PC-3 (cell line): ENCODE results near the gene S100A5. TPM values are rescaled to one million over a fixed set of nuclear protein-coding genes. Genes with fewer than 3 reads are reported as not detected.

Source experiments
- ATAC-seq: fragments of 200-7000 bp; cut with Tn5 transposase; 2 replicates; pipeline ENCODE4 v1.9.1; 2020; ENCODE audit warnings: mild to moderate bottlenecking, moderate library complexity
- BruUV-seq: library from RNA; stranded (reverse); fragments of 400-500 nt; replicated peaks from 2 replicates; lab custom pipeline; 2021; lab: Mats Ljungman, UMichigan
- CTCF ChIA-PET: fragments of 300-600 bp; sonication (Branson Sonifier 250); formaldehyde crosslinking; loops from one replicate; lab custom pipeline; 2022; ENCODE audit warnings: antibody characterized with exemption; lab: Charles Lee
- POLR2A ChIA-PET: fragments of 300-600 bp; sonication (Branson Sonifier 250); formaldehyde crosslinking; loops from one replicate; lab custom pipeline; 2022; ENCODE audit warnings: antibody characterized with exemption; ENCODE audit not compliant: unreplicated experiment; lab: Charles Lee
- DNase-seq: peaks from one replicate; pipeline ENCODE4 v3.0.0-alpha.2; 2015
- H2AFZ ChIP-seq: fragments of 300-600 bp; sonication (generic); 2 replicates; pipeline ENCODE4 v1.6.0; 2016; ENCODE audit warnings: antibody characterized with exemption, low read length
- H3F3A ChIP-seq: fragments of 300-600 bp; sonication (generic); one replicate; pipeline ENCODE4 v1.6.0; 2017; ENCODE audit warnings: antibody characterized with exemption, low read length, control low read depth, mild to moderate bottlenecking; ENCODE audit not compliant: unreplicated experiment
- H3K27ac ChIP-seq: fragments of 300-600 bp; sonication (generic); 2 replicates; pipeline ENCODE4 v1.5.1; 2016; ENCODE audit warnings: mild to moderate bottlenecking, low read length
- H3K27me3 ChIP-seq: fragments of 300-600 bp; sonication (generic); 2 replicates; pipeline ENCODE4 v1.6.1; 2016; ENCODE audit warnings: low read length, mixed read lengths
- H3K36me3 ChIP-seq: fragments of 300-600 bp; sonication (generic); 2 replicates; pipeline ENCODE4 v1.6.1; 2016; ENCODE audit warnings: low read depth, mixed run types, low read length, mixed read lengths
- H3K4me1 ChIP-seq: fragments of 300-600 bp; sonication (generic); 2 replicates; pipeline ENCODE4 v1.5.1; 2016; ENCODE audit warnings: low read length; ENCODE audit not compliant: insufficient read depth
- H3K4me2 ChIP-seq: fragments of 300-600 bp; sonication (generic); 2 replicates; pipeline ENCODE4 v1.6.0; 2016; ENCODE audit warnings: low read length
- H3K4me3 ChIP-seq: fragments of 300-600 bp; sonication (generic); 2 replicates; pipeline ENCODE4 v1.5.1; 2016; ENCODE audit warnings: mild to moderate bottlenecking, low read length, mixed read lengths
- H3K79me2 ChIP-seq: fragments of 300-600 bp; sonication (generic); 2 replicates; pipeline ENCODE4 v1.6.1; 2017; ENCODE audit warnings: low read length, mixed read lengths
- H3K9ac ChIP-seq: fragments of 300-600 bp; sonication (generic); 2 replicates; pipeline ENCODE4 v1.6.0; 2016; ENCODE audit warnings: mild to moderate bottlenecking, low read length
- H3K9me2 ChIP-seq: fragments of 300-600 bp; sonication (generic); replicated peaks from 2 replicates; pipeline ENCODE4 v1.6.1; 2016; ENCODE audit warnings: mixed run types, low read length, mixed read lengths
- H3K9me3 ChIP-seq: fragments of 300-600 bp; sonication (generic); 2 replicates; pipeline ENCODE4 v1.6.1; 2016; ENCODE audit warnings: low read length, mixed read lengths
- H4K20me1 ChIP-seq: fragments of 300-600 bp; sonication (generic); 2 replicates; pipeline ENCODE4 v1.6.1; 2016; ENCODE audit warnings: low read length, mixed read lengths
- EZH2 ChIP-seq: fragments of 300-600 bp; sonication (generic); IDR thresholded peaks from one replicate; pipeline ENCODE4 v1.6.1; 2017; ENCODE audit warnings: antibody characterized with exemption, mild to moderate bottlenecking, low read length; ENCODE audit not compliant: unreplicated experiment
- EZH2phosphoT487 ChIP-seq: fragments of 300-600 bp; sonication (generic); IDR thresholded peaks from 2 replicates; pipeline ENCODE4 v1.6.1; 2018; ENCODE audit warnings: mild to moderate bottlenecking, antibody characterized with exemption, low read length, borderline replicate concordance
- intact Hi-C: fragments of 100-400 bp; cut with micrococcal nuclease; formaldehyde crosslinking; loops from 2 replicates; pipeline ENCODE4 v1.9.0; 2023
- total RNA-seq: library from RNA; depleted of rRNA; stranded (reverse); fragments of >200 nt; gene quantifications from 2 replicates; pipeline ENCODE4 v1.2.3, GENCODE V29; 2014
- TF ChIP-seq, protein P1 (sequence below): fragments of 300-600 bp; sonication (generic); conservative IDR thresholded peaks from 2 replicates; pipeline ENCODE4 v1.5.1; 2017; ENCODE audit warnings: antibody characterized with exemption, low read depth, mild to moderate bottlenecking, low read length

S100A5 gene
- total RNA-seq, 1 experiment from 2014 or later = 6.3 TPM

DNA sequence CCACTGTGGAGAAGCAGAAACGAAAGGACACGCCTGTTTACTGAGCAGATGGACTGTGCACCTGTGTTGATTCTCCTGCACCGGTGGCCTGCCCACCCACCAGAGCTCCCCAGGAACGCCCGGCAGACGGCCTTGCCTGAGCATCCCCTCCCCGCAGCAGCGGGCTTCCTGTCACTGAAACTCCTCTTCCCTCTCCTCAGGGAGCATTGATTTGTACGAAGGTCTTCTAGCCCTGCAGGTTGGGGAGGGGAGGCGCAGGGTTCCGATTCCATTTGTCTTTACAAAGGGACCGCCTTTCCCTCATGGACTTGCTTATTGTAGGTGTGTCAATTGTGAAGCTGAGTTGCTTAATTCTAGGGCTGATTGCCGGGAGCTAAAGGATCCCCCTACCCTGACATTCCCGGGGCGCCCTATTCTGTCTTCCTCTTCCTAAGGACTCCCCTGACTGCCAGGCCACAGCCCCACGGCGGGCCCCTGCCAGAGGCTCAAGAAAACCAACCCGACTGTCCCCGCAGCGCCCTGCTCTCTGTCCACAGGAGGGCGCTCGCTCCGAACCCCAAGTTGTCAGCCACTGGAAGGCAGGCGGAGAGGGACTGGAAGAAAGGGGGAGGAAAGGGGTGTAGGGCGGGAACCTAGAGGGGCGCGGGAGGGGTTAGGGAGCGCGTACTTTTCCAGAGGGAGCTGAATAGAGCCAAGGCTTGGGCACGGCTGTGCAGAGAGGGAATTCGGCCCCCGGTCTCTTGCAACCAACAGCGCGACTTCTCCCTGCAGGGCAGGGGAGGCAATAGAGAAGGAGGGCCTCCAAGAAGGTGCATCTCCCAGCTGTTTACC is 7.8 kb downstream of the S100A5 start:
- Histone ChIP-seq H2AFZ (no peak overlapping the region), H3K4me2 (peak overlapping the region; percentile 84), H3K9me3 (no peaks in the 10 kb centered on the region), H3F3A (peaks cover 5% of the 10 kb centered on the region), H3K27me3 (no peaks in the 10 kb centered on the region), H3K36me3 (peaks cover 12% of the 10 kb centered on the region), H3K4me3 (peak overlapping the region; percentile 28; the same call in 1 of the 2 replicates), H3K9ac (peak overlapping the region; percentile 95), H4K20me1 (0 out of 2 replicates have a peak, but pooled peaks cover 3% of the 10 kb centered on the region), H3K79me2 (peaks cover 23% of the 10 kb centered on the region), H3K4me1 (peaks cover 46% of the 10 kb centered on the region), H3K27ac (peak overlapping the region; percentile 94), H3K9me2 (no peaks in the 10 kb centered on the region)
- intact Hi-C loops = loop anchor here (1.0 to 2.0 kb wide), 4 partner anchors 12 to 76 kb away; partner anchors contain the start of gene S100A4
- no peak for TF ChIP-seq EZH2
- TF ChIP-seq, protein P1, sequence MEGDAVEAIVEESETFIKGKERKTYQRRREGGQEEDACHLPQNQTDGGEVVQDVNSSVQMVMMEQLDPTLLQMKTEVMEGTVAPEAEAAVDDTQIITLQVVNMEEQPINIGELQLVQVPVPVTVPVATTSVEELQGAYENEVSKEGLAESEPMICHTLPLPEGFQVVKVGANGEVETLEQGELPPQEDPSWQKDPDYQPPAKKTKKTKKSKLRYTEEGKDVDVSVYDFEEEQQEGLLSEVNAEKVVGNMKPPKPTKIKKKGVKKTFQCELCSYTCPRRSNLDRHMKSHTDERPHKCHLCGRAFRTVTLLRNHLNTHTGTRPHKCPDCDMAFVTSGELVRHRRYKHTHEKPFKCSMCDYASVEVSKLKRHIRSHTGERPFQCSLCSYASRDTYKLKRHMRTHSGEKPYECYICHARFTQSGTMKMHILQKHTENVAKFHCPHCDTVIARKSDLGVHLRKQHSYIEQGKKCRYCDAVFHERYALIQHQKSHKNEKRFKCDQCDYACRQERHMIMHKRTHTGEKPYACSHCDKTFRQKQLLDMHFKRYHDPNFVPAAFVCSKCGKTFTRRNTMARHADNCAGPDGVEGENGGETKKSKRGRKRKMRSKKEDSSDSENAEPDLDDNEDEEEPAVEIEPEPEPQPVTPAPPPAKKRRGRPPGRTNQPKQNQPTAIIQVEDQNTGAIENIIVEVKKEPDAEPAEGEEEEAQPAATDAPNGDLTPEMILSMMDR = peak; percentile 96
- BruUV-seq = no TSS peak
- DNase-seq (peak; percentile 87), ATAC-seq (peak; percentile 21)
- POLR2A ChIA-PET = interaction anchor here (0.7 to 4.6 kb wide), 6 partner anchors 11 to 101 kb away, joined by 3 to 47 read pairs (median 8); partner anchors contain the start of genes CHTOP, S100A13, S100A16 and S100A2
- CTCF ChIA-PET = interaction anchor here (0.7 to 2.6 kb wide), 16 partner anchors 12 to 177 kb away, joined by 3 to 25 read pairs (median 4); partner anchors contain the start of genes S100A14, S100A2 and S100A4

DNA sequence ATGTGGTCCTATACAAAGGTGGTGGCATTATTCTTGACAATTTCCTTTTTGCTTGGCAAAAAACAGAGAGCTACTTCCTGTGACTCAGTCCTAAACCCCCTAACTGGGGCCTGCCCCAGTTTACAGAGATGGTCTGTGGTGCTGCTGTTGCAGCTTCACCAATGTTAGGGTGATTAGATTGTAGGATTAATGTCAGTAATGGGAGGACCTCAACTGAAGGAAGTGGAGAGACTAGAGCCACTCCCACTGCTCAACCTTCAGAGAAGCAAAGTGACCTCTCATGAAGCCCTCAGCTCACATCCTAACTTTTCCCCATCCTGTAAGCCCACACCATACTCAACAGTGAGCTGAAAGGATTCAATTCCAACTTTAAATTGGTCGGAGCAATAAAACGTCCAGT is 8.6 kb downstream of the S100A5 start:
- H3K36me3 ChIP-seq = peaks cover 12% of the 10 kb centered on the region
- CTCF ChIA-PET = interaction anchor here (1.1 to 2.6 kb wide), 5 partner anchors 16 to 85 kb away, joined by 3 to 25 read pairs (median 4); partner anchors contain the start of gene S100A2
- no peaks in the 10 kb centered on the region for H3K9me2 ChIP-seq
- H3K4me3 ChIP-seq = no peak overlapping the region
- 0 out of 2 replicates have a peak, but pooled peaks cover 3% of the 10 kb centered on the region for H4K20me1 ChIP-seq
- peak overlapping the region; percentile 95 for H3K9ac ChIP-seq
- H3F3A ChIP-seq = peaks cover 5% of the 10 kb centered on the region
- BruUV-seq = no TSS peak
- H3K27me3 ChIP-seq = no peaks in the 10 kb centered on the region
- H3K4me2 ChIP-seq = peak overlapping the region; percentile 84
- peaks cover 44% of the 10 kb centered on the region for H3K4me1 ChIP-seq
- TF ChIP-seq EZH2phosphoT487 (no peak), EZH2 (no peak)
- TF ChIP-seq, protein P1 = no peak
- H2AFZ ChIP-seq = no peak overlapping the region
- DNase-seq = no peak
- POLR2A ChIA-PET = interaction anchor here (0.7 to 4.6 kb wide), 3 partner anchors 34 to 102 kb away, joined by 4 to 47 read pairs (median 32); partner anchors contain the start of genes CHTOP and S100A2
- ATAC-seq = no peak
- H3K79me2 ChIP-seq = peaks cover 23% of the 10 kb centered on the region
- peak overlapping the region; percentile 94 for H3K27ac ChIP-seq
- H3K9me3 ChIP-seq = no peaks in the 10 kb centered on the region
- intact Hi-C loops = loop anchor here (2.0 kb wide), 1 partner anchor 77 kb away; no protein-coding TSS in a partner anchor
